Medulla oblongata (tissue), 1 donor: ENCODE data around the gene WFDC1.

Source experiments
- DNase-seq: peaks from one replicate; pipeline ENCODE4 v3.0.0-alpha.2; 2015; ENCODE audit errors: extremely low spot score

The WFDC1 gene

DNA sequence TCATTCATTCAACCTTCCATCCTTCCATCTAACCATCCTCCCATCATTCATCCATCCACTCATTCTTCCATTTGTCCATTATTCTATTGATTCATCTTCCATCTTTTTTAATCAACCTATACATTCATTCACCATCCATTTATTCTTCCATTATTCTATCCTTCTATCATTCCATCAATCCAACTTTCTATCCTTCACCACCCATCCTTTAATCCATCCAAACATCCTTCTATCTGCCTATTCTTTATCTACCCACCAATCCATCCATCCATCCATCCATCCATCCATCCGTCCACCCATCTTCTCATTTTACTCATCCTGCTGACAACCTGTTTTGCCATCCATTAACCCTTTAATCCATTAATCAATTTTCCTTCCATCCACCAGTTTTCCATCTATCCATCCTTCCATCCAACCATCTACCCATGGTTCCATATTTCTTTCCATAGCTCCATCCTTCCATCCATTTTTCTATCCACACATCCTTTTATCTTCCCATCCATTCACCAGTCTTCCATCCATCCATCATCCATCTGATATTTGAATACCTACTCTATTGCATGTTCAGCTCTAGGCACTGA lies 21.8 kb upstream of the WFDC1 start:
- no peak for DNase-seq

- DNase-seq, result no peak
Observed at GRCh38 chr16:84274515-84274914, 20.2 kb upstream of the WFDC1 start.

DNA sequence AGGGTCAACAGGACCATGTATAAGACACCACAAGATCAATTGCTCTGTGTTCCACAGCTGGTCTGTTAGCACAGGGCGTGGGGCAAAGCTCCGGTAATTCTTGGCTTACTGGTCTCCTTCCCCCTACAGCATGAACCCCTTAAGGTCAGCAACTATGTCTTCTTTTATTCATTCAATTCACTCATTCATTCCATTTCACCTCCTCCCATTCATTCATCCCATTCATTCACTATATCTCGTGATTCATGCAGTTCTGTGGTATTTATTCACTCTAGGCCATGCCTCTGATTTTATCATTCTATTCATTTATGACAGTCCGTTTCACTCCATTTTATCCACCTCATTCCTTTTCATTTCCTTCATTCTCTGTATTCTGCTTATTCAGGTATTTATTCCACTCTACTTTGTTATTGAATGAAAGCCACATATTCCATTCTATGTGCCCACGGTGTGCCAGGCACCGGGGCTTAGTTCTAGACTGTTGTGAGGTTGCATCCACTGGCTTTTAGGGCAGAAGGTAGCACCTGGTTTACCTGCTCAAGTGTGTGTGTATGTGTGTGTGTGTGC lies 19.0 kb upstream of the WFDC1 start:
- no peak for DNase-seq

DNA sequence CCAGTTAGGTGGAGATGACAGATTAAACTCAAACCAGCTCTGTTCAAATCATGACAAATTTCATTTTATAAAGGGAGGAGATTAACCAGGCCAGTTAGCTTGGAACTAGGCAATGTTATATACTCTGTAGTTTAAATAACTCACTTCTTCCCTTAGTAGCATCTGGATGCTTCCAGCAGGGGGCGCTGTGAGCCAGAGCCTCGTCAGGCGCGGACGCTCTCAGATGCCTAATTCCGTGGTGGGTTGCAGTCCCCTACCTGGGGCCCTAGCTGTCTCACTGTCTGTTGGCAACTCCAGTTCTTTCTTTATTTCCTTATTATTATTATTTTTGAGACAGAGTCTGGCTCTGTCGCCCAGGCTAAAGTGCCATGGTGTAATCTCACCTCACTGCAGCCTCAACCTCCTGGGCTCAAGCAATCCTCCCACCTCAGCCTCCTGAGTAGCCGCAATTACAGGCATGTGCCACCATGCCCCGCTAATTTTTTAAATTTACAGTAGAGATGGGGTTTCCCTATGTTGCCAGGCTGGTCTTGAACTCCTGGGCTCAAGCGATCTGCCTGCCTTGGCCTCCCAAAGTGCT lies 17.3 kb upstream of the WFDC1 start:
- peak; percentile 82 for DNase-seq

- no peak for DNase-seq
Observed at GRCh38 chr16:84278333-84278732, 16.3 kb upstream of the WFDC1 start.

DNA sequence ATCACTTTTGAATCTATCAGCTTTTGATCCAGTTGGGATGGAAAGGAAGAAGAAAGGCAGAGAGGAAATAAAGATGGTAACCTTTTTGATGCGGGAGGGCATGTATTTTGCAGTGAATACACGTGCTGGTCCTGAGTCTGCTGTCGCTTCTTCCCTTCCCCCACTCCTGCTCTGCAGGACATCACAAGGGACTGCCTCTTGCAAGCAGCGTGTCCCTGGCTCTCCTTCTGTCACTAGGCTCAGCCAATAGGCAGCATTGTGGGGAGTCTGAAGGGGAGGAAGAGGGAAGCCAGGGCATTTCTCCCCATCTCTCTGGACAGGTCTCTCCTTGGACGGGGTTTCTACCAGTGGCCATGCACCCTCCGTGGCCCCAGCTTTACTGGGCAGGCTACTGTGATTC lies 15.7 kb upstream of the WFDC1 start:
- peak; percentile 77 for DNase-seq

- no peak for DNase-seq
Observed at GRCh38 chr16:84279881-84280280, 14.8 kb upstream of the WFDC1 start.

DNA sequence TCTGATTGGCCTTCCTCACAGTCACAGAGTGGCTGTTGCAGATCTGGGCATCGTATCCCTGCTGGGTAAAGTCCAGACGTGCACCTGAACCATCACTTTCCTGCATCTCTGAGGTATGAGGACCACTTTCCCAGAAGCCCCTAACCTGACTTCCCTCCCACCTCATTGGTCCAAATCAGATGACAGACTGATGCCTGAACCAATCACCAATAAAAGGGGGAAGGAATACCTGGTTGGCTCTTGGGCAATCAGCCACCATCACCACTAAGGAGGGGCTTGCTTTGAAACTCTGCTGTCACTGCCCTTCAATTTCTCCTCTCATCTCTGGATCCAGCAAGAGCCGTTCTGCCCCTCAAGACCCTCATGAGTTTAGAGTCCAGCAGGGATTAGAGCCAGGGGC lies 13.6 kb upstream of the WFDC1 start:
- no peak for DNase-seq

DNA sequence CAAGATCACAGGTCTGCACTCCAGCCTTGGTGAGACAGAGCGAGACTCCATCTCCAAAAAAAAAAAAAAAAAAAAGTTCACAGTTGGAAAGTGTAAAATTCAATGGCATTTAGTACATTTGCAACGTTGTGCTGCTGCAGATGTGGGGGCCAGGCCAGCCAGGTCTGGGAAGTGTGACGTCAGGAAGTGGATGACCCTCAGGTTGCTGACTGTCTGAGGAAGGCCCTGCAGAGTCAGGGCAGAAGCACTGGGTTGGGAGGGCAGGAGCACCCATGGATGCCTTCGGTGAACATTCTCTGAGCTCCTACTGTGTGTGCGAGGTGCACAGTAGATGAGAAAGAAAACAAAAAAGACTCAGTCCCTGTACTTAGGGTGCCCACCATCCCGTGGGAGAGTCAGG lies 12.1 kb upstream of the WFDC1 start:
- no peak for DNase-seq

DNA sequence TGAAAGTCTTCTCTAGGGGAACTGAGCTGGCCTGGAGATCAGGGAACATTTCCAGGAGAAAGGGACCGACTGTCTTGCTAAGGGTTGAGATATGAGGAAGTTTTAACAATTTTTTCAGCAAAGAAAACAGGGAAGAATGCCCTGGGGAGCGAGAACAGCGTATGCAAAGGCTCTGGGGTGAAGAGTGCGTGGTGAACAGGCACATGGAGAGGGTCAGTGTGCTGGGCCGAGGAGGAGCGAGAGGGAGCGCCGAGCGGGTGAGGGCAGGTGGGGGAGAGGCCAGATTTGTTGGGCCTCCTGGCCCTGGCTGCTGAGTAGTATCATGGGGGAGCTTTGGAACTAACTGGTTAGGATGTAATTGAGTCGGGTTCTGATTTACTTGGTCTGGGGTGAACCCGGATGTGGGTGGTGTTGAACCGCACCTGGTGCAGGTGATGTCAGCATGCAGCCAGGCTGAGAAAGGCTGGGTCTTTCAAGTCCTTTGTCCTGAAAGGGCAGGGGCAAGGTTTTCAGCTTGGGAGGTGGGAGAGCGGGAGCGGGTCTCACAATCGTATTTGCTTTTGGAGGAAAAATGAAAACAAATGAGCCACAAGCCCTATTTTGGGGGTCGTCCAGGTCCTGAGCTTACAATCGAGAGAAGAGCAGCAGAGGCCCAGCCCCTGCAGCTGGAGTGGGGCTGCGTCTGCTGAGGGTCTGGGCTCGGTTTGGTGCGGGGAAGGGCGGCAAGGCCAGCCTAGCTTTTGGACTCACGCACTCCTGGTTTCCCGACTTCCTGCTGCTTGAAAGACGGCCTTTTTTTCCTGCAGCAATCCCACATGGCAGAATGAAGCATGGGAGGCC lies 11.1 kb upstream of the WFDC1 start:
- DNase-seq, result no peak

GRCh38 chr16:84284154-84284722 lies 10.4 kb upstream of the WFDC1 start:
- no peak for DNase-seq

GRCh38 chr16:84286578-84287240 lies 8.0 kb upstream of the WFDC1 start:
- no peak for DNase-seq

- no peak for DNase-seq
Observed at GRCh38 chr16:84288902-84289301, 5.8 kb upstream of the WFDC1 start.

DNA sequence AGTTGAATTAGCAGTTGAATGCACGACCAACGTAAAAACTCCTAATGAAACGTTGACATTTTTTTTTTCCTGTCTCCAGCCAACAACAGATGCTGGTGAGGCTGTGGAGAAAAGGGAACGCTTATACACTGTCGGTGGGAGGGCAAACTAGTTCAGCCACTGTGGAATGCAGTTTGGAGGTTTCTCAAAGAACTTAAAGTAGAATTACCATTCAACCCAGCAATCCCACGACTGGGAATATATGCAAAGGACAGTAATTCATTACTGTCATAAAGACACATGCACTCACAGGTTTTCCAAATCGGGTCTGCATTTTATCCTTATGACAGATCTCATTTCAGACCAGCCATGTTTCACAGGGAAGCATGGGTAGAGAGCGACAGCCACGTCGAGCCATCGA lies 3.5 kb upstream of the WFDC1 start:
- no peak for DNase-seq

DNA sequence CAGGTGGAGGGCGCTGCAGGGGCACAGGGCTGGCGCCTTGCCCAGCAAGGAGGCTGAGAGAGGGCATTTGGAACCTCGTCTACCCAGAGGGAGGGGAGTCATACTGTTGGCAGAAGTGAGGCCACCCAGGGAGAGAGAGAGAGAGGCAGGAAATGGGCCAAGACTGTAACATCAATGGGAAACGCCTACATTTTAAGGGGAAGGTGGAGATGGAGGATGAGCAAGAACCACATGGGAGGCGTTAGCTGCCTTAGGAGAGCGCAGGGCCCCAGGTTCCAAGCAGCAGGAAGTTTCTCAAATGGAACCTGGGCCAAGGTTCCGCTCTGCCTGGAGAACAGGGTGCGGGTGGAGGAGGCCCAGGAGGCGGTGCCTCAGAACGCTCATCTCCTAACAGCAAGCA lies 2.7 kb upstream of the WFDC1 start:
- DNase-seq, result no peak

GRCh38 chr16:84293406-84293805 lies 1.3 kb upstream of the WFDC1 start:
- DNase-seq, result no peak

DNA sequence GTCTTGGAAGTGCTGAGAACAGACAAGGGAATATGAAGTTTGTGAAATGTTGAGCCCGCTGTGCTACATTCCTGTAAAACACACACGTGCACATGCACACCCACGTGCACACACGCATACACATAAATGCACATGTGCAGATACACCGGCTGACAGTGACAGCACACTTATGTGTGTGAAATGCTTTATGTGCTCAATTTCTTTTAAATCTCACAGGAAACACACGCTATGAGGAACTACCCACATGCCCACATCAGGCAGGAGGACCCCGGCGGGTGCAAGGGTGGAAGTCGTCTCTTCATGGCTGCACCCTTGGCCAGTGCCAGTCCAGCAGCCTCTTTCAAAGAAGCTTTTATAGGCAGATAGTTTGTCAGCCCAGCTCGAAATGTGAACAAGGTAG lies 561 bp upstream of the WFDC1 start:
- DNase-seq, result no peak

- no peak for DNase-seq
Observed at GRCh38 chr16:84295203-84295860, 654 bp downstream of the WFDC1 start.

- DNase-seq, result no peak
Observed at GRCh38 chr16:84298376-84298899, 3.8 kb downstream of the WFDC1 start.

GRCh38 chr16:84299734-84300440 lies 5.2 kb downstream of the WFDC1 start:
- no peak for DNase-seq
